ENCODE results near the gene ANKEF1.

The ANKEF1 gene

DNA sequence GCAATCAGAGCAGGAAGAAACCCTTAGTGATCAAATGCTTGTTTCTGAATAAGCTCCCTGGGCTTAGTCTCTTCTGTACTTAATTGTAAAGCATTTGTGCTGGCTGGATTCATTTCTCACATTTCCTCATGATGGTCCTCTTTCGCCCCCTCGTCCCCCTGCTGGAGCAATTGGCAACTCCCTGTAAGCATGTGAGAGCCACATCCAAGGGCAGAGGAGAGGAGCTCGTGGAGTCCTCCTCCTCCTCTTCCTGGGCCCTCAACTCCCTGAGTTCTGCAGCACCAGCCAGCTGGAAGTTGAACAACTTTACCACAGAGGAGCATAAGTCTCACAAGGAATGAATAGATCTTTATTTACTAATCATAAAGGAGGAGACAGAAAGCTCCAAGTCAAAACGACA, 12.6 kb downstream of the ANKEF1 start:
- Histone ChIP-seq H2AFZ (ENCODE audit: low read depth) (no peak overlapping the region), H3K9ac (no peak overlapping the region), H3K79me2 (ENCODE audit: insufficient read depth, low read depth) (no peaks in the 10 kb centered on the region), H4K20me1 (ENCODE audit: insufficient read depth) (no peaks in the 10 kb centered on the region), H3K4me2 (no peak overlapping the region), H3K27me3 (ENCODE audit: insufficient read depth, low read depth) (no peaks in the 10 kb centered on the region), H3K36me3 (ENCODE audit: insufficient read depth) (no peaks in the 10 kb centered on the region), H3K4me3 (IDR thresholded peaks at IDR 0.05; ENCODE audit: insufficient read depth, low read depth, low read length) (no peak overlapping the region), H3K27ac (no peak overlapping the region), H3K4me1 (ENCODE audit: low read depth, poor library complexity, severe bottlenecking) (no peaks in the 10 kb centered on the region)
- TF ChIP-seq, protein P1, sequence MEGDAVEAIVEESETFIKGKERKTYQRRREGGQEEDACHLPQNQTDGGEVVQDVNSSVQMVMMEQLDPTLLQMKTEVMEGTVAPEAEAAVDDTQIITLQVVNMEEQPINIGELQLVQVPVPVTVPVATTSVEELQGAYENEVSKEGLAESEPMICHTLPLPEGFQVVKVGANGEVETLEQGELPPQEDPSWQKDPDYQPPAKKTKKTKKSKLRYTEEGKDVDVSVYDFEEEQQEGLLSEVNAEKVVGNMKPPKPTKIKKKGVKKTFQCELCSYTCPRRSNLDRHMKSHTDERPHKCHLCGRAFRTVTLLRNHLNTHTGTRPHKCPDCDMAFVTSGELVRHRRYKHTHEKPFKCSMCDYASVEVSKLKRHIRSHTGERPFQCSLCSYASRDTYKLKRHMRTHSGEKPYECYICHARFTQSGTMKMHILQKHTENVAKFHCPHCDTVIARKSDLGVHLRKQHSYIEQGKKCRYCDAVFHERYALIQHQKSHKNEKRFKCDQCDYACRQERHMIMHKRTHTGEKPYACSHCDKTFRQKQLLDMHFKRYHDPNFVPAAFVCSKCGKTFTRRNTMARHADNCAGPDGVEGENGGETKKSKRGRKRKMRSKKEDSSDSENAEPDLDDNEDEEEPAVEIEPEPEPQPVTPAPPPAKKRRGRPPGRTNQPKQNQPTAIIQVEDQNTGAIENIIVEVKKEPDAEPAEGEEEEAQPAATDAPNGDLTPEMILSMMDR (conservative IDR thresholded peaks at IDR 0.05; ENCODE audit: low read depth, low read length): no peak

DNA sequence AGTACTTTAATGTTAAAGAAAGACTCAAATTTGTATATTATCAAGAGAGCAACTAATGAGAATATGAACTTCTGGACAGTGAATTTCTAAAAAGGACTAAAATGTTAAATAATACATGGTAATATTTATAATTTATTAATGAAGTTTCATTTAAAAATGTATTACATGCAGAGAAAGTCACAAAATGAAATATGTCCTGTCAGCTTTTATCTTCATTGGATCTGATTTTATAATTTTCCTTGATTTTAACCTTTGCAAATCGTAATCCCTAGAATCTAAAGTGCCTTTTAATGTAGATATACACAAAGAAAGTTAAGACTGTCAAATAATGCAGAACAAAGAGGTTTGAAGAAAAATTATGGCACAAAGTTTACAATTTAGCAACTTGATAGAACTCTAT, 16.4 kb downstream of the ANKEF1 start:
- Histone ChIP-seq H3K36me3 (ENCODE audit: insufficient read depth) (no peaks in the 10 kb centered on the region), H3K79me2 (ENCODE audit: insufficient read depth, low read depth) (no peaks in the 10 kb centered on the region)
- TF ChIP-seq, protein P1 (conservative IDR thresholded peaks at IDR 0.05; ENCODE audit: low read depth, low read length): no peak

DNA sequence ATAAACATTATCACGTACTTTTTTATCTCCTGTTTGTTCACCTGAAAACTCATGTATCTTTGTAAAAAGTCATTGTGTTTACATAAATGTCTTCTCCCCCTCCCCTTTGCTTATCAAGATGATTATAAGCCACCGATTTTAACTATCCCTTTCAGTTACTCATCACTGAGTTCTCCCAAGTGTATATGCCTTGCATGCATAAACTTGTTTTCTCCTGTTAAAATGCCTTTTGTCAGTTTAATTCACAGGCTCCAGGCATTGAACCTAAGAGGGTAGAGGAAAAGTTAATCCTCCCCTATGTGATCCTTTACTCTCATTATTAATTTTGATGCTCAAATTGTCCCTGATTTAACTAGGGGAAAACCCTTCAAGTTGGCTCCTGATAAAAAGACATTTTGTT, 24.2 kb downstream of the ANKEF1 start:
- no peak overlapping the region for H3K4me2 ChIP-seq

More for the DNA sequence above, 16.4 kb downstream of the ANKEF1 start:
- Histone ChIP-seq H3K9ac (no peak overlapping the region), H3K27me3 (ENCODE audit: insufficient read depth, low read depth) (no peaks in the 10 kb centered on the region), H3K4me2 (no peak overlapping the region), H2AFZ (ENCODE audit: low read depth) (no peak overlapping the region), H3K4me1 (ENCODE audit: low read depth, poor library complexity, severe bottlenecking) (no peaks in the 10 kb centered on the region), H3K4me3 (IDR thresholded peaks at IDR 0.05; ENCODE audit: insufficient read depth, low read depth, low read length) (no peak overlapping the region), H4K20me1 (ENCODE audit: insufficient read depth) (no peaks in the 10 kb centered on the region), H3K27ac (no peak overlapping the region)

DNA sequence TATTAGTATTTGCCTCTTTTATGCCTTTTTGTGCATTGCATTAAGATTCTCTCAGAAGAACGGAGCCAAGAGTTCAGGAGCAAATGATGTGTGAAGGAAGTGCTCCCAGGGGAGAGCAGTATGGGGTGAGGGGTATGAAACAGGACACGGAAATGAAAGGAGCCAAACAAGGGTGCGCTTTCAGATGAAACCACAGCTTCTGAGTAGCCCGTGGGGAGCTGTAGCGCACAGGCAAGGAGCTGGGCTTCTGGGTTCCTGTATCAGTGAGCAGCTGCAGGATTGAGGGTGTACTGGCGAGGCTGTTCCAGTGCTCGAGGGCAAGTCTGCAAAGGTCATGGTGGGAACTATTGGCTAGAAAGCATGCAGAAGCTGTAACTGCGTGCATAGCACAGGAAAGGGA, 25.4 kb downstream of the ANKEF1 start:
- TF ChIP-seq, protein P1 (conservative IDR thresholded peaks at IDR 0.05; ENCODE audit: low read depth, low read length): no peak
- Histone ChIP-seq H3K4me1 (ENCODE audit: low read depth, poor library complexity, severe bottlenecking) (no peaks in the 10 kb centered on the region), H2AFZ (ENCODE audit: low read depth) (no peak overlapping the region), H3K36me3 (ENCODE audit: insufficient read depth) (no peaks in the 10 kb centered on the region), H3K27ac (no peak overlapping the region), H3K79me2 (ENCODE audit: insufficient read depth, low read depth) (no peaks in the 10 kb centered on the region), H3K27me3 (ENCODE audit: insufficient read depth, low read depth) (no peaks in the 10 kb centered on the region), H3K9ac (no peak overlapping the region), H4K20me1 (ENCODE audit: insufficient read depth) (no peaks in the 10 kb centered on the region), H3K4me2 (no peak overlapping the region), H3K4me3 (IDR thresholded peaks at IDR 0.05; ENCODE audit: insufficient read depth, low read depth, low read length) (no peak overlapping the region)

More for the DNA sequence above, 24.2 kb downstream of the ANKEF1 start:
- Histone ChIP-seq H2AFZ (ENCODE audit: low read depth) (no peak overlapping the region), H4K20me1 (ENCODE audit: insufficient read depth) (no peaks in the 10 kb centered on the region), H3K4me3 (IDR thresholded peaks at IDR 0.05; ENCODE audit: insufficient read depth, low read depth, low read length) (no peak overlapping the region), H3K27me3 (ENCODE audit: insufficient read depth, low read depth) (no peaks in the 10 kb centered on the region), H3K79me2 (ENCODE audit: insufficient read depth, low read depth) (no peaks in the 10 kb centered on the region), H3K27ac (no peak overlapping the region), H3K9ac (no peak overlapping the region), H3K36me3 (ENCODE audit: insufficient read depth) (no peaks in the 10 kb centered on the region), H3K4me1 (ENCODE audit: low read depth, poor library complexity, severe bottlenecking) (no peaks in the 10 kb centered on the region)
- TF ChIP-seq, protein P1 (conservative IDR thresholded peaks at IDR 0.05; ENCODE audit: low read depth, low read length): no peak

Measured in KMS-11 (cell line).